ENCODE data around the gene IL17C.
"Not testable (repeated sequence)": the region's sequence is repeated elsewhere in the genome, so short reads cannot be mapped to it uniquely, and the experiment has no call there.

IL17C gene

GRCh38 chr16:88638323-88639230, at the start of gene IL17C:
TSS of gene IL17C (plus strand) at chr16:88638572. CDS start at chr16:88638642, 70 bp downstream.
- no peak for DNase-seq

- DNase-seq, result no peak
Observed at GRCh38 chr16:88588754-88589153, 49.6 kb upstream of the IL17C start.

- no peak for DNase-seq
Observed at GRCh38 chr16:88589441-88589840, 48.9 kb upstream of the IL17C start.

- no peak for DNase-seq
Observed at GRCh38 chr16:88591577-88592021, 46.8 kb upstream of the IL17C start.

GRCh38 chr16:88593061-88593460, 45.3 kb upstream of the IL17C start:
- DNase-seq, result no peak

- DNase-seq, result no peak
Observed at GRCh38 chr16:88593489-88593888, 44.9 kb upstream of the IL17C start.

- DNase-seq, result no peak
Observed at GRCh38 chr16:88593910-88594309, 44.5 kb upstream of the IL17C start.

GRCh38 chr16:88595101-88595500, 43.3 kb upstream of the IL17C start:
- DNase-seq, result no peak

- no peak for DNase-seq
Observed at GRCh38 chr16:88595921-88596320, 42.5 kb upstream of the IL17C start.

- no peak for DNase-seq
Observed at GRCh38 chr16:88596483-88596882, 41.9 kb upstream of the IL17C start.

- no peak for DNase-seq
Observed at GRCh38 chr16:88597856-88598491, 40.4 kb upstream of the IL17C start.

- no peak for DNase-seq
Observed at GRCh38 chr16:88599092-88599733, 39.2 kb upstream of the IL17C start.

- DNase-seq, result no peak
Observed at GRCh38 chr16:88599825-88600538, 38.4 kb upstream of the IL17C start.

GRCh38 chr16:88600539-88600896, 37.9 kb upstream of the IL17C start:
- no peak for DNase-seq

GRCh38 chr16:88601313-88602036, 36.9 kb upstream of the IL17C start:
- DNase-seq, result no peak

GRCh38 chr16:88602091-88602490, 36.3 kb upstream of the IL17C start:
- no peak for DNase-seq

GRCh38 chr16:88605186-88606147, 32.9 kb upstream of the IL17C start:
- no peak for DNase-seq

- no peak for DNase-seq
Observed at GRCh38 chr16:88606148-88606757, 32.1 kb upstream of the IL17C start.

- DNase-seq, result no peak
Observed at GRCh38 chr16:88608076-88608475, 30.3 kb upstream of the IL17C start.

- DNase-seq, result not testable (repeated sequence)
Observed at GRCh38 chr16:88609426-88609825, 28.9 kb upstream of the IL17C start.

- no peak for DNase-seq
Observed at GRCh38 chr16:88610080-88610479, 28.3 kb upstream of the IL17C start.

Measured in NCI-H2227 treated with DMSO at 0.1 percent for 48 hours (cell line).